GM21723 (cell line): ENCODE data around the gene WDR7.

ENCODE experiments used
- ATAC-seq: cut with Tn5 transposase; IDR thresholded peaks from one replicate; pipeline ENCODE4 v1.9.1; 2021; ENCODE audit warnings: mild to moderate bottlenecking, moderate library complexity; ENCODE audit not compliant: unreplicated experiment

Gene WDR7

DNA sequence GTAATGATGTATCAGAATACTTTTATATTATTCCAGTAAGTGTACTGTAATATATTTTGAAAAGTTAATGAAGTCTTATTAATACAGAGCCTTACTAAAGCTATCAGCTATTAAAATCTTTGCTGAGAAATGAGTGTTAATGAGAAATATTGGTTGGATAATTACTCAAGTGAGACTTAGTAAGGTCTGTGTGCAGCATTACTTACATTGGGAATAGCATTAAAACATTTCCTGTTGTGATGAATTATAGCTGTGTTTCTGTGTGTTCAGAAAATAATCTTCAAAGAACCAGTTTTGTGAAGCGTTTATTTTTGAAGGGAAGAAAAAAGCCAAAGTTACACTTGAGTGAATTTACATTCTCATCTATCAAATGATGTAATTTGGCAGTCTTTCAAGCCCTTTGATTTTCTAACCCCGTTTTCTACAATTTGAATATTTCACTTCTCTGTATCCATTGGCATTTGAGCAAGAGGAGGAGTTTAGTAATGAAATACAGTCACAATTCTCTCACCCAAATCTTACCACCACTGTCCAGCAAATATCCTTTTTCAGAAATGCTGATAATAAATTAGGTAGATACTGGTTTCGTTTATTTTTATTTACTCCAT, 372.2 kb downstream of the WDR7 start:
- no peak for ATAC-seq

DNA sequence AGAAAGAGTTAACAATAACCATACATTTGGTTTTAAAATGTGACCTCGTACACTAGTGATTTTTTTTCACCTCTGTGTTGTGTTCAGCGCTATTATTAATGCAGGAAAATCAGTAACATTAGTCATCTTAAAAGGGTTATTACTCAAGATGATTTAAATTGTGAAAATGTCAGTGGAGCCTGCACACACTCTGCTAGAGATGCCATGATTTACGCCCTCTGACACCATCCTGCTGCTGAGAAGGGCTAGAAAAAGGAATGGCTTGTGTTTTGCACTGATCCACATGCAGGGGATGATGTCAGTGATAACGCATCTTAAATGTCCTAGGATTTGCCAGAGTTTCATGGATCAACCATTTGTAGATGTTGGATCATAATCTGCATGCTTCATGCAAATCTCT, 374.4 kb downstream of the WDR7 start:
- no peak for ATAC-seq

DNA sequence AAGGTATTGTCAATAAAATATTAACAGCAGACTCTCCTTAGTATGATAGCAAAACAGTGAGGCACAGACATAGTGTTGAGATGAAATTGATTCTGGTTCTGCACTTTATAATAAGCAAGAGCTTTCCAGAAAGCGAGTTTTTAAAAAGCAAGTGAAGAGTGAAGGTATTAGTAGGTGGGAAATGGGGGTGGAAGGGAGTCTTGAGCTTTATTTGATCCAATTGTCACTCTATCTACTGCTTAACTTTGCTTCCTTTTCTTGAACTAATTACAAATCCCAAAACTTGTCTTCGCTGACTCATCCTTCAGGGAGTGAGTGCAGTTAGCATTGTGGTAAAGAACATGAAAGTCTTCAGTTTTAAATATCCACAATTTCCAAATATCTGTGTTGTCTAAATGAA, 375.2 kb downstream of the WDR7 start:
- no peak for ATAC-seq

DNA sequence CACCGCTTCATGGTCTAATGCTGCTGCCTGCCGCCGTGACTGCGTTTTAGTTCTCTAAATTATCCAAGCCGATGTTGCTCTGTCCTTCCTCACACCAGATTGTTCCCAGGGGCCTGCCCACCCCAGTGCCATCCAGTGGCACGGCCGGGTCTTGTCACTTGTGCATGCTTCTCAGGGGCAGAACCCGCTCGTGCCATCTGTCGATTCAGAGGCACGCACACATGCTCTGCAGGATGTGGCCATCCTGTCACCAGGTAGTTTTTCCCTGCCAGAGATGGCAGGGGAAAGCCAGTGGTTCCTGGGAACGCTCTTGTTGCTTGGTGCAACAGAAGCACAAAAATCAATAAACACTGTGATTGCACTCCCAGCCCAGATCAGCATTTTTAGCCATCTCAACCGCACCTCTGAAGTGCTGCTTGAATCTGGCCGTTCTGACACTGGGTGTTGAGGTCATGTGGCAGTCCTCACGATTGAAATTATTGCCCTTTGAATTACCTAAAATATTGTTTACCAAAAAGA, 376.1 kb downstream of the WDR7 start:
- ATAC-seq, result no peak

DNA sequence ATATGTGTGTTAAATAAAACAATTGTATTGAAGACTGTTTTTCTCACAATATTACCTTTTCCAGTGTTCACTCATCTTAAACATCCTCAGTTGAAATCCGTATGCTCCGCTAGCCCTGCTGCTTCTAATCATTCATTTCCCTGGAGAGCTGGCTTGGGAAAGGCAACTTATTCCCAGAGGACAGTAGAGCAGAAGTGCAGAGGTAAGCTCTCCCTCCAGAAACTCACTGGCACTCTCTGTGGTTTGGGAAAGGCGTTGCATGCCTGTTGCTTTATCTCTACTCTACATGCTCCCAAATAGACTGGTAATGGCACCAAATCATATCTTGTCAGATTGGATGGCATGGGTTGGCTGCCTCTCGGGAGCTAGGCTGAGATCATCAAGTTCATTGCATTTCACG, 378.6 kb downstream of the WDR7 start:
- no peak for ATAC-seq

DNA sequence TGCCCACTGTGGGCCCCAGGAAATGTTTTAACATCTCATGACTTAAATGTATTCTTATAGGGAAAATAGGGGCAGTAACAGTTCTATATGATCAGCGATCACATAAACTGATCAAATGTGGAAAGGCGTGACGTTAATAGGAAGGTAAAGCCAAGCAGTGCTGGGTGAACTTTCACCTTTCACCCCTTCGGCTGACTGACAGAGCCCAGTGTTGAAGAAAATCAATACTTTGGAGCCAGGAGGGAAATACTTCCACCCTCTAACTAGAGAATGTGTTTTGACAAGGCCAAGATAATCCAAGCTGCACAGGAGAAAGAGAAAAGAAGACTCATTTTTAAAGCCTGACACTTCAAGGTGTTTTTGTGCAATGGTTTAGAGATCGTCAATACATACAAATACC, 379.3 kb downstream of the WDR7 start:
- no peak for ATAC-seq

DNA sequence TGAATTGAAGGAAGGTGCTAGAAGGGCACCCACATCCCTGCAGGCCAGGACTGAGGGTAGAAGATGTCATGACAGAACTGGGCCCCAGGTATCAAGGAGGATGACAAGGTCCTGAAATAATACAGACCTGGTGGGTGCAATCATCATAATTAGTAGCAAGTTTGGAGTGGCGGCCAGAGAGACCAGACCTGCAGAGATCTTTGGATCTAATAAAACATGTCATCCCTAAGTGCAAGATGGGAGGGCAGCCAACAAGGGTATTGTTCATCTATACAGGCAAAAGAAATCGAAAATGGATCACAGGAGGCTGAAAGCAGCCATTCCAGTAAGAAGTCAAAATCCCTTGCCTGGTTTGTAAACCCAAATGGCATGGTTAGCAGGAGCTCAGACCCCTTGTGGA, 384.4 kb downstream of the WDR7 start:
- no peak for ATAC-seq

DNA sequence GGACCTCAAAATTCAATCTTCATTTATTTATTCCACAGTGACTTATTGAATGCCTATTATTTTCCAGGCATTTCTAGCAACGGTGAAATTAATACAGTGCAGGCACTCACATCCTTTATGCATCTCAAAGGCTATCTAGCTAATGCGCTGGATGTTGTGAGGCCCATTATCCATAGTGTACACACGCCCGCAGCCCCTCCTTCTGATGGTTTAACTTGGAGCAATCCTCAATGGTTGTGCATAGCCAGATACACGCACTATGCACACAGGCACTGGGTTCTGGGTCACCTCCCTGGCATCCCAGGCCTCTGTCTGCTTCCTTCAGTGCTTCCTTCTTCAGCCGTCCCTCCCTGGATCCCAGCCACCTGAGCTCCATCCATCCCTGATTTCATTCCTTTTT, 387.2 kb downstream of the WDR7 start:
- ATAC-seq, result no peak

DNA sequence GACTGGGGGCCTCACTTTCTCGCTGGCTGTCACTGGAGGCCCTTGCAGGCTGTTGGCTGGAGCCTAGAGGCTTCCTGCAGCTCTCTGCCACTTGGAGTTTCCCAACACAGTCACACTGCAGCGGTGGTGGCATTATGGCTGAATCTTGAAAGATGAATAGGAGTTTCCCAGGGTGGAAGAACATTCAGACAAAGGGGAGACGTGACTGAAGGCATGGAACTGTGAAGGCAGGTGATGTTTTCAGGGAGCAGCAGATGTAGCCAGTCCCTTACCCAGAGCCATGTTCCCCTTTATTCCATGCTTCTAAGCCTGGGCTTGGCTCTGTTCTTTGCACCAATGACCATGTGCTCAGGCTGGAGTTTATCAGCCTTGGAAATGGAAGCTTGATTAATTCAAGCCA, 389.0 kb downstream of the WDR7 start:
- ATAC-seq, result no peak

DNA sequence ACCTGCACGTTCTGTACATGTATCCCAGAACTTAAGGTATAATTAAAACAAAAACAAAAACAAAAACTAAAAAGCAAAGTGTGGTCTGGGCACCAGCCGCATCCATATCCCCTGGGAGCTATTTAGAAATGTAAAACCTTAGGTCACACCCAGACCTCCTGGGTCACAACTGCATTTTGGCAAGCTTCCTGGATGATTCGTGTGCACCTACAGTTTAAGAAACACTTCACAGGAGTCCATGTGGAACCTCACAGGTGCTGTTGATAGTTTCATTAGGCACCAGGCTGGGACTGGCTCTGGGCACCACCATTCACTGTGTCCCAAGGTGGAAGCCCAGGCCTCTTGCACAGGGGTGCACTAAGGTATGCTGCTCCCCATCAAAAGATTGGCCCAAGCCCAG, 392.1 kb downstream of the WDR7 start:
- ATAC-seq, result no peak

DNA sequence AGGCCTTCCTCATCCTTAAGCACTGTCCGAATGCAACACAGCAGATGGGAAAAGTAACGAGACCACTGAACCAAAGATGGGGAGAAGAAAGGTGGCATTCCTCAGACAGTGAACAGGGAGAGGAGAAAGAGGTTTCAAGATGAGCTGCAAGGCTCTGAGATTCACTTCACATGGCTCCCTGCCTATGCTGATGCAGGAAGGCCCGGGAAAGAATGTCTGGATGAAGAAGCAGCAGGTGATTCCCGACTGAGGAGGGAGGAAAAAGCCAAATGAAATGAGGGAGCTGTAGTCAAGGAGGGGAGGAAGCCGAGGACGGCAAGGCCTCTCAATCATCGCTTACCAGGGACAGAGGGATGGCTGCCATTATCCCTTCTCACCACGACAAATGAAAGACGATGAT, 397.2 kb downstream of the WDR7 start:
- no peak for ATAC-seq

DNA sequence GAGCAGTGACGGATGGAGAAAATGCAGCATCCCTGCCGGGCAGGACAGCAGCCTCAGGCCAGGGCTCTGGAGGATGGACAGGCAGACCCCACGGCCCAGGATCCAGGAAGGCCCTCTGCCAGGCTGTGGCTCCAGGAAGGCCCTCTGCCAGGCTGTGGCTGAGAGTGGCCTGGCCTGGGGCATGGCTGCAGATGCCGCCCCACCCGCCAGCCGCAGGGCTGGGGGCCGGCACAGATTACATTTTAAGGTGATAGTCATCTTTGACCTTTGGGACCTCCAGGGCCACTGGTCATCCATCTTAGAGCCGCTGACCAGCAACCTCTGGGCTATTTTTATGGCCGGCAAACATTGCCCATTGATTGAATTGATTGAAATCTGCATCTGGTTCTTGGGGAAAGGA, 397.7 kb downstream of the WDR7 start:
- no peak for ATAC-seq

DNA sequence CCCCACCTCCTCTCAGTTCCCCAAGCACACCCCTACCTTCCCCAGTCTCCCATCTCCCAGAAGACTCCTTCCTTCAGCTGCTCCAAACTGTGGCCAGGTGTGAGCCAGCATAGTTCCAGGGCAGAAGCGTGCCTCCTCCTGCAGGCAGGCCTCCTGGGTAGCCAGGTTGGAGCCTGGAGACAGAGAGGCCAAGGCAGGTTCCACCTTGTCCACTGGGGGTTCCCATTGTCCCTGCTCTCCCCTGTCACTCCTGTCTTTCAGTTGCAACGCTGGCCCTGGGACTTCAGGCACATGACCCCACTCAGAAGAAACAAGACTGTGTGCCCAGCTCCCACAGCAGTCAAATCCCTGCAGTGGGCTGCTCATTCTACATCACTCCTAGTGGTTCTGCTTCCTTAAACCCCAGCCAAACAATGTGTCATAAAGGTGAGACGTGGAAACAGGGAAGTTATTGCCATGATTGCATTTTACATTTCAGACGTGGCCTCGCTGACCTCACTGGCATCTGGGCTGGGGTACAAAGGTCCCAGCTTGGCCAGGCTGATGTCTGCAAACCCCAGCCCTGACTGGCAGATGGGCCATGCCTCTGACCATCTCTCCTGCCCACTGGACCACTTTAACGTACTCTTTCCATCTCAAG, 399.3 kb downstream of the WDR7 start:
- no peak for ATAC-seq

DNA sequence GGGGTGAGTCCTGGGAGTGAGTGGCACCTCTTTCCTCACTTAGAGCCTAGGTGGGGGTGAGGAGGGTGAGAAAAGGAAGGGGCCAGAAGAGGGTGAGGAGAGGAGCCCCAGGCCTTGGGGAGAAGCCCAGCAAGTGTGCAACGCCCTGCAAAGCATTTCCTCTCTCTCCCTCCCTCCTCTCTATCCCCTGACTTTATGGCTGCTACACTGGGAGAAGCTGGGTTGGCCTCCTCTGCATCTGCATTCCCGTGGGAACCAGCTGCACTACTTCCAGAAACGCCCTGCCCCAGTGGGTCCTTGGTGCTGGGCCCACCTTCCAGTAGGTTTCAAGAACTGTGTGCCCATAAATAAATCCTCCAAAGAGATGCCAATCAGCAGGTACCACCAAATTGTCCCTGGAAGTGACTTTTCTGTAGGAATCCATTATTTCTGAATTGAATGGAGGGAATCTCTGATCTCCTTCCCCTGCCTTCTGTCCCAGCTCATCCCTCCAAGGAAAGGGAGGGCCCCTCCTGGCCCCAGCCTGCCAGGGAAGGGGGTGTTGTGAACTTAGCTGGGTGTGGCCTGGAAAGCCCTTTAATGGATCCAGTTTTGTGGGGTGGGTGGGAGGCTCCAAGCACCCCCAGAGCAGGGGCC, 400.0 kb downstream of the WDR7 start:
- ATAC-seq, result no peak

DNA sequence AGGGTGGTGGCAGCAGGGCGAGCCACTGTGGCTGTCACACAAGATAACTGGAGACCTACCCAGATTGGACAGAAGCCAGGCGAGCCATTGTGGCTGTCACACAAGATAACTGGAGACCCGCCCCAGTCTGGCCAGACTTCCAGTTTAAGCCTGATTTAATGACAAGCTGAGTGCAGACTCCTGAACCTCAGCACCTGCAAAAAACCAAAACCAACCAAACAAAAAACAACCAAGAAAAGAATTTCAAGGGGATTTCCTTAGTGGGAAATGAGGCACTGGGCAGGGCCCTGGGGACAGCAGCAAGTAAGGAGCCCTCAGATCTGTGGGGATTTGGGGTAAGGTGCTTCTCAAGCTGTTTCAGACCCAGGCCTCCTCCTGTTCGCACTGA, 400.5 kb downstream of the WDR7 start:
- ATAC-seq, result peak; percentile 69

DNA sequence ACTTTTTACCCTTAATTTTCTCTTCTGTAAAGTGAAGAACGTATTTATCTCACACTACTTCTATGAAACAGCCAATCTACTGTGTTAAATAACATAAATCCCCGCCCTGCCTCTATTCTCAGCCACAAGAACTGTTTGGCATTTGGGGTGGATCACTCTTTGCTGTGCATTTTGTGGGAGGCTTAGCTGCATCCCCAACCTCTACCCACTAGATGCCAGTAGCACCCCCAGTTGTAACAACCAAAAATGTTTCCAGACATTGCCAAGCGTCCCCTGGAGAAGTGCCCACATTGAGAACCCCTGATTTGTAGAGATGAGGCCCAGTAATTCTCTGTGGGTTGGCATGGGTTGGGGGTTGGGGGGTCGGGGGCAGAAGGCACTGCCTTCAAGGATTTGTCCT, 401.0 kb downstream of the WDR7 start:
- peak; percentile 39 for ATAC-seq

DNA sequence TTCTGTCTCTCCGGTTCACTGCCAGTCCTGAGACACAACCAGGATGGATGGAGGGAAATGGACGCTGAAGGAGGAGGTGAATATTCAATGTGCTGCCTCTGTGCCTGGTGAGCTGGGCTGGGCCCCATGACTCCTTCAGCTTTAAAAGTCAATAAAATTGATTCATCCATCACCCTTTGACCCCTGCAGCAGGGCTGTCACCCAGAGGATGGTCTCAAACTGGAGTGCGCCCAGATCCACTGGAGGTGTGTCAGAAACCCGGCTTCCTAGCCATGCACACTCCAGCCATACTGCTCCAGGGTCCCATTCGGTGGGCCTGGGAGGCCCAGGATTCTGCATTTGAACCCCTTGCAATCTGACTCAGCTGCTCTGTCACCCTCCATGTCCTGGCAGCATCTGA, 401.6 kb downstream of the WDR7 start:
- ATAC-seq, result no peak

DNA sequence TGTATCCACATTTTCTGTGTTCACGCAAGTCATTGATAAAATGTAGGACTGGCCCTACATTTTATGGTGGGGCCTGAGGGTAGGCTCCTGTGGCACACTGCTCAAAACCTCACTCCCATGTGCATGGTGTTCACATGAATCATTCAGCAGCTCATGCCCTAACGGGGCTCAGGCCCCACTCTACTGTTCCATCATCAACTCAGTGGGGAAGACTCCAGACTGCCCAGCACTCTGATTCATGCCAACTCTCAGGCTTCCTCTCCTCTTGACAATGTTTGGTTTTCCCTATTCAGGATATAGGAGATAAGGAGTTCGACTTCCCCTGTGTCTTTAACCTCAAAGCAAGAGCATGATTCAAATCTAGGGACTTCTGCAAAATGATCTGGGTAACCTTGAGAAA, 403.7 kb downstream of the WDR7 start:
- ATAC-seq, result no peak

DNA sequence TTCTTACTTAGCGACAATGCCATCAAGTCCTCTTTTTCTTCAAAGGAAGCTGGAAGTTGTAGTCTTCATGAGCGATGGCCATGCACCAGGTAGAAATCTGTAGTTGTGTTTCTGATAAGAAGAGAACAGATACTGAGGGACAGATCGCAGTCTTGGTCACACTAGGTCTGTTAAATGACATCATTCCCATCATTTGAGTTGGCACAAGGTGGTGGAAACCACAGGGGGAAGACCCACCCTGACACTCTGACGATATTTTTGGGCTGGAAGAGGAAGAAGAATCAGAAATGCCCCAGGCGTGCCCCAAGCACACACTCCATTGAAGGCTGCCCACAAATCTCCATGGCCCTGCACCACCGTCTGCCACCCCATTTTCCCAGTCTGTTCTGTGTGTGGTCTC, 406.7 kb downstream of the WDR7 start:
- peak; percentile 85 for ATAC-seq

DNA sequence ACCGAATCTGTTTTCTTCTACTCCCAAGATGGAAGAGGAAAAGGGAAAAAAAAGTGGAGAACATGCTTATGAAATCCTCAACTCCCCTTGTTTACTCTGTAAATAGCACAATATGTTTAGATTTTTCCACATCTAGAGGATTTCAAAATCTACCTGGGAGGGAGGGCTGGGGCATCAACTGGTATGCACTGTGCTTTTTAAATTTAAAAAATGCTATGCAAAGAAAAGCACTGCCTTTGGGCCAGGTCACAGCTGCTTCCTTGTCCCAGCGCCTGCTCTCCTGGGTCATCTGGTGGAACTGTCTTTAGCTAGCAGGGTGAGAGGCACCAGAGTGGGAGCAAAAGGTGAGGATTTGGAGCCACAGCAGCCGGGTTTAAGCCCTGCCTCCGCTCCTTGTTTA, 407.6 kb downstream of the WDR7 start:
- ATAC-seq, result no peak

DNA sequence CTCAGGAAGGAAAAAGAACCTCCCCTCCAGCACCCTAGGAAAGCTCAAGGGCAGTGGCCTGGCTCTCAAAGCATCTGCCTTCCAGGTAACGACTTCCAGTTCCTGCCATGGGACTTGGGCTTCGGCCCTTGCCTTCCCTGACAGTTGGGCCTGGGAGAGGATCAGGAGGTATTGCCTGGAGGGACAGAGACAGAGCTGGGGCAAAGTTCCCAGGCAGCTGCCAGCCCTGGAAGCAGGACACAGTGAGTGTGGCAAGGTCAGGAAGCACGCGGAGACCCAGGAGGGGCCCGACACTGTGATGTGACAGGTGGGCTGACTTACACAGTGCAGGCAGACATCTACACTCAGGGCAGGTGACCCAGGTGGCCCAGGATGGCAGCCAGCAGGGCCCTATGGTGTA, 408.2 kb downstream of the WDR7 start:
- no peak for ATAC-seq

DNA sequence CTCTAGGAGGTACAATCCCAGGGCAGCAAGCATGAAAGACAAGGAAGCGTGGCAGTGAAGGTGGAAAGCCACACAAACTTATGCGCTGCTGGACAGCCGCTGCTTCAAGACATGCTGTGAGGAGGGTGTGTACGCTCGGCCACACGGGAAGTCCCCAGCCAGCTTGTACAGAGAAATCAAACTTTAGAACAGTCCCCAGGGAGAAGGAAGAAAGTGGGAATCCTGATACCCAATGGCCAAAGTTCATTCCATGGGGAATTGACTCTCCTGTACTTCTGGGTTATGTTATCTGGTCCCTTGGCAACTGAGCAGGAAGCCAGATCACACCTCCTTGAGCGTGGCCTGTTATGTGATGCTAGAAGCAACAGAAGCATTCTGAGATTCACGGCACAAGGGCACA, 409.7 kb downstream of the WDR7 start:
- no peak for ATAC-seq

DNA sequence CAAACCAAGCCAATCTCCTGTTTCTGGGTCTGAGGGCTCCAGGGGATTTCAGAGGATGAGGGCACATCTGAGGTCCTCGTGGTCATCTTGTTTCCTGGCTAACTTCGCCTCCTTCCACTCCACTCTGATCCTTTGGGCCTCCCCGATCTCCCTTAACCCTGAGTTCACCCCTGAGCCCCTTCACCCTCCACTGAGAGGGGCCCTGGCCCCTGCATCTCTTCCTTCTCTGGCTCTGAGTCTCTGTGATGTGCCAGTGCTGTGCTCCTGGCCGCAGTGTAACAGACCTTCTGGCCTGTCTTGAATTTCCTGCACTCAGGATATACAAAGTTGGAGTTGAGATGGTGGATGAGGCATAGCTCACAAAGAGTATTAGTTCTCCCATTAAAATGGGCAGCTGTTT, 411.0 kb downstream of the WDR7 start:
- ATAC-seq, result no peak
